HepG2 (cell line): ENCODE results near the gene PREX1. TPM values are rescaled to one million over a fixed set of nuclear protein-coding genes. Genes with fewer than 3 reads are reported as not detected.

Source experiments
- ATAC-seq: fragments of 200-7000 bp; cut with Tn5 transposase; 3 replicates; pipeline ENCODE4 v1.9.1; 2020; ENCODE audit warnings: mild to moderate bottlenecking, moderate library complexity
- BruUV-seq: library from RNA; stranded (reverse); fragments of 400-500 nt; replicated peaks from 2 replicates; lab custom pipeline; 2021; lab: Mats Ljungman, UMichigan
- CTCF ChIA-PET: fragments of 300-600 bp; formaldehyde crosslinking; extraction: SDS; loops from one replicate; lab custom pipeline; 2021; ENCODE audit warnings: low total read pairs, inconsistent platforms, low intra/inter-chr PET ratio; lab: Yijun Ruan, JAX
- POLR2A ChIA-PET: fragments of 350-600 bp; sonication (Branson Sonifier 250); formaldehyde crosslinking; loops from one replicate; lab custom pipeline; 2020; ENCODE audit warnings: antibody characterized with exemption, inconsistent platforms; lab: Yijun Ruan, JAX
- DNase-seq: peaks from one replicate; pipeline ENCODE4 v3.0.0-alpha.2; 2015; ENCODE audit warnings: low spot score
- FAIRE-seq: peaks from 3 replicates; lab custom pipeline; 2011; peaks lifted over from hg19 to GRCh38; lab: Jason Lieb, UNC
- H2AFZ ChIP-seq: one replicate; pipeline ENCODE4 v1.6.1; 2011; ENCODE audit warnings: low read length, inconsistent platforms
- H3K27ac ChIP-seq: fragments of 300-600 bp; 3 replicates; pipeline ENCODE4 v1.8.0; 2011; ENCODE audit warnings: mixed run types, mild to moderate bottlenecking, mixed read lengths, low read length, inconsistent platforms; ENCODE audit not compliant: insufficient read depth; ENCODE audit errors: extremely low read length
- H3K27me3 ChIP-seq, 2 experiments: fragments of 200-600 bp in 1 of 2; 2 replicates in 1 of 2; 3 replicates in 1 of 2; pipeline versions ENCODE4 v1.6.0 to v1.8.0; 2011; ENCODE audit warnings: low read length in 2 of 2, mild to moderate bottlenecking in 2 of 2, moderate library complexity in 2 of 2, inconsistent platforms in 1 of 2; ENCODE audit not compliant: insufficient read depth in 2 of 2, control insufficient read depth in 1 of 2
- H3K36me3 ChIP-seq, 2 experiments: fragments of 200-600 bp in 1 of 2; replicated peaks in 1 of 2; 2 replicates in 1 of 2; 3 replicates in 1 of 2; pipeline versions ENCODE4 v1.5.1 to v1.8.0; 2011; ENCODE audit warnings: low read length in 2 of 2, inconsistent platforms in 1 of 2; ENCODE audit not compliant: insufficient read depth in 2 of 2, control insufficient read depth in 1 of 2
- H3K4me1 ChIP-seq: 2 replicates; pipeline ENCODE4 v1.5.1; 2012; ENCODE audit warnings: low read length, inconsistent platforms; ENCODE audit not compliant: insufficient read depth
- H3K4me2 ChIP-seq: 2 replicates; pipeline ENCODE4 v1.6.0; 2011; ENCODE audit warnings: low read depth, low read length, inconsistent platforms
- H3K4me3 ChIP-seq, 3 experiments: fragments of 200-600 bp in 1 of 3; sonication (generic), shearing (Covaris generic) in 1 of 3; replicated peaks in 1 of 3; 2 replicates each; pipeline ENCODE4 v1.5.1; 2011 to 2016; ENCODE audit warnings: low read length in 3 of 3, inconsistent platforms in 2 of 3, low read depth in 2 of 3, mild to moderate bottlenecking in 2 of 3, control low read depth in 1 of 3, mixed read lengths in 1 of 3; ENCODE audit not compliant: insufficient read depth in 1 of 3
- H3K79me2 ChIP-seq: one replicate; pipeline ENCODE4 v1.6.1; 2011; ENCODE audit warnings: low read length, inconsistent platforms; ENCODE audit not compliant: insufficient read depth
- H3K9ac ChIP-seq: 2 replicates; pipeline ENCODE4 v1.6.0; 2011; ENCODE audit warnings: mild to moderate bottlenecking, low read depth, low read length, inconsistent platforms; ENCODE audit not compliant: insufficient read depth
- H3K9me3 ChIP-seq: 2 replicates; pipeline ENCODE4 v1.5.1; 2012; ENCODE audit warnings: mild to moderate bottlenecking, low read length
- H4K20me1 ChIP-seq: 2 replicates; pipeline ENCODE4 v1.6.0; 2011; ENCODE audit warnings: inconsistent platforms, mild to moderate bottlenecking, low read length, moderate library complexity; ENCODE audit not compliant: insufficient read depth
- BCL6 ChIP-seq: IDR thresholded peaks from 2 replicates; pipeline ENCODE4 v1.6.1; 2016; ENCODE audit warnings: missing genetic modification reagents, missing compliant biosample characterization
- CENPBD1 ChIP-seq: sonication (generic); formaldehyde crosslinking; IDR thresholded peaks from 2 replicates; pipeline ENCODE4 v1.8.0; 2022; ENCODE audit warnings: missing genetic modification reagents, low read depth, mild to moderate bottlenecking, borderline replicate concordance
- FOXM1 ChIP-seq: sonication (generic); formaldehyde crosslinking; IDR thresholded peaks from 2 replicates; pipeline ENCODE4 v1.5.0; 2020; ENCODE audit warnings: missing genetic modification reagents
- HNRNPL ChIP-seq: fragments of 200-400 bp; formaldehyde crosslinking; IDR thresholded peaks from 2 replicates; pipeline ENCODE4 v1.6.1; 2017; ENCODE audit warnings: mild to moderate bottlenecking, low read depth, low read length
- NCOA2 ChIP-seq: sonication (generic); formaldehyde crosslinking; IDR thresholded peaks from 2 replicates; pipeline ENCODE4 v1.8.0; 2022; ENCODE audit warnings: inconsistent platforms
- RAD51 ChIP-seq: fragments of 450-650 bp; IDR thresholded peaks from 2 replicates; pipeline ENCODE4 v1.6.1; 2016; ENCODE audit warnings: borderline replicate concordance
- RNF2 ChIP-seq: fragments of 450-650 bp; conservative IDR thresholded peaks from 2 replicates; pipeline ENCODE4 v1.6.1; 2016; ENCODE audit warnings: low read depth
- SNRNP70 ChIP-seq: fragments of 200-400 bp; formaldehyde crosslinking; IDR thresholded peaks from 2 replicates; pipeline ENCODE4 v1.6.1; 2017; ENCODE audit warnings: mild to moderate bottlenecking, low read depth, low read length, moderate library complexity
- TMF1 ChIP-seq: sonication (generic); formaldehyde crosslinking; IDR thresholded peaks from 2 replicates; pipeline ENCODE4 v1.8.1; 2022; ENCODE audit warnings: low read depth, missing genetic modification reagents
- ZFP1 ChIP-seq: IDR thresholded peaks from 2 replicates; pipeline ENCODE4 v1.6.1; 2016
- ZNF280B ChIP-seq: sonication (generic); formaldehyde crosslinking; IDR thresholded peaks from 2 replicates; pipeline ENCODE4 v1.5.0; 2020; ENCODE audit warnings: missing genetic modification reagents, mild to moderate bottlenecking, borderline replicate concordance
- ZNF34 ChIP-seq: sonication (generic); formaldehyde crosslinking; IDR thresholded peaks from 2 replicates; pipeline ENCODE4 v1.4.0; 2020; ENCODE audit warnings: mild to moderate bottlenecking, missing genetic modification reagents, borderline replicate concordance
- ZNF350 ChIP-seq: sonication (generic); formaldehyde crosslinking; IDR thresholded peaks from 2 replicates; pipeline ENCODE4 v1.4.0; 2020; ENCODE audit warnings: mild to moderate bottlenecking, low read depth, missing genetic modification reagents, borderline replicate concordance
- ZNF563 ChIP-seq: sonication (generic); formaldehyde crosslinking; IDR thresholded peaks from 2 replicates; pipeline ENCODE4 v1.8.0; 2022; ENCODE audit warnings: mild to moderate bottlenecking, moderate library complexity, missing genetic modification reagents
- ZNF780A ChIP-seq: sonication (generic); formaldehyde crosslinking; IDR thresholded peaks from 2 replicates; pipeline ENCODE4 v1.8.0; 2022; ENCODE audit warnings: mild to moderate bottlenecking, missing genetic modification reagents, moderate library complexity
- ZSCAN20 ChIP-seq: sonication (generic); formaldehyde crosslinking; IDR thresholded peaks from 2 replicates; pipeline ENCODE4 v1.4.0; 2020; ENCODE audit warnings: missing genetic modification reagents, mild to moderate bottlenecking, borderline replicate concordance
- WGBS: methylation state at CpG from one replicate; pipeline ENCODE4 v1.1.6; 2017; ENCODE audit warnings: low lambda C conversion rate; 5-methylcytosine and 5-hydroxymethylcytosine counted together
- in situ Hi-C: cut with HindIII; loops from 2 replicates; pipeline ENCODE4 v1.10.0; 2017; ENCODE audit warnings: low pct_unique_long_range_greater_than_20kb; ENCODE audit not compliant: extremely low pct_ligation_motif_present
- intact Hi-C: fragments of 100-400 bp; cut with micrococcal nuclease; formaldehyde crosslinking; loops from one replicate; pipeline ENCODE4 v1.10.0; 2022; ENCODE audit not compliant: unreplicated experiment
- polyA plus RNA-seq, 8 experiments: library from polyadenylated mRNA; depleted of rRNA in 3 of 8; stranded (reverse) in 7 of 8; unstranded in 1 of 8; fragments of >200 nt; fragmentation: Illumina TruSeq in 4 of 8; extraction: Trizol in 4 of 8; gene quantifications; 2 replicates each; pipeline versions ENCODE4 v1.2.1 to v1.2.3, GENCODE V29; 2011 to 2016; ENCODE audit warnings: low read depth in 4 of 8, missing spikeins in 1 of 8, mixed read lengths in 1 of 8; ENCODE audit not compliant: insufficient read depth in 1 of 8
- total RNA-seq, 5 experiments: library from RNA; depleted of rRNA; stranded (reverse); fragments of >200 nt; fragmentation: Illumina TruSeq; extraction: Trizol; gene quantifications; 2 replicates each; pipeline ENCODE4 v1.2.3, GENCODE V29; 2016; ENCODE audit warnings: low read depth in 1 of 5

Gene PREX1
- total and polyA plus RNA-seq, 2 of the 13 experiments (the other 11 are each of a cell fraction or from before 2014, with no cell fraction given): 0.02 to 0.04 TPM

GRCh38 chr20:48683467-48684175 is 144.2 kb downstream of the PREX1 start:
- POLR2A ChIA-PET: no interaction called here
- Histone ChIP-seq H3K9ac (no peak overlapping the region), H4K20me1 (no peaks in the 10 kb centered on the region), H3K27me3 (peaks cover 5 to 54% of the 10 kb centered on the region in 2 experiments), H3K4me3 (no peak overlapping the region), H3K36me3 (no peaks in the 10 kb centered on the region), H3K79me2 (no peaks in the 10 kb centered on the region), H2AFZ (no peak overlapping the region), H3K4me2 (no peak overlapping the region), H3K27ac (no peak overlapping the region), H3K9me3 (no peaks in the 10 kb centered on the region), H3K4me1 (peaks cover 13% of the 10 kb centered on the region)
- FAIRE-seq: no peak
- CTCF ChIA-PET: no interaction called here
- DNase-seq: no peak
- no peak for ATAC-seq
- 53% methylated on average over 12 of the region's 12 CpGs for WGBS
- in situ Hi-C loops (no loop called here), intact Hi-C loops (no loop called here)
- TF ChIP-seq TMF1 (CRISPR knock-in tag): no peak
- TF ChIP-seq BCL6 (CRISPR knock-in tag): no peak
- TF ChIP-seq SNRNP70: no peak
- no TSS peak for BruUV-seq

- WGBS: 8% methylated on average over 16 of the region's 18 CpGs
- no peaks in the 10 kb centered on the region for H3K36me3 ChIP-seq
- BruUV-seq: no TSS peak
- peaks cover 5 to 53% of the 10 kb centered on the region in 2 experiments for H3K27me3 ChIP-seq
- H3K79me2 ChIP-seq: no peaks in the 10 kb centered on the region
- in situ Hi-C loops: no loop called here
- ChIA-PET CTCF (no interaction called here), POLR2A (no interaction called here)
- peaks cover 13% of the 10 kb centered on the region for H3K4me1 ChIP-seq
- intact Hi-C loops: no loop called here
- H3K27ac ChIP-seq: no peak overlapping the region
- no peak overlapping the region for H2AFZ ChIP-seq
- H3K4me3 ChIP-seq: peak overlapping the region in 1 of 3 experiments; percentile 41; a peak in 1 of 6 replicates
- peak overlapping the region; percentile 54 for H3K4me2 ChIP-seq
- H3K9ac ChIP-seq: no peak overlapping the region
- ATAC-seq: peak; percentile 62
- DNase-seq: peak; percentile 60
- H3K9me3 ChIP-seq: no peaks in the 10 kb centered on the region
- no peaks in the 10 kb centered on the region for H4K20me1 ChIP-seq
- no peak for FAIRE-seq
- no peak for TF ChIP-seq HNRNPL
- TF ChIP-seq ZNF563 (CRISPR knock-in tag): no peak
- TF ChIP-seq ZFP1: no peak
- no peak for TF ChIP-seq ZNF780A (CRISPR knock-in tag)
- TF ChIP-seq ZNF34 (CRISPR knock-in tag): no peak
- no peak for TF ChIP-seq CENPBD1 (CRISPR knock-in tag)
- TF ChIP-seq FOXM1 (CRISPR knock-in tag): no peak
- TF ChIP-seq RAD51: no peak; the same call in 1 of the 2 replicates
- TF ChIP-seq ZNF280B (CRISPR knock-in tag): no peak
- peak; percentile 14; the same call in 1 of the 2 replicates for TF ChIP-seq ZNF350 (CRISPR knock-in tag)
- TF ChIP-seq NCOA2 (CRISPR knock-in tag): no peak
- TF ChIP-seq RNF2: no peak
- TF ChIP-seq ZSCAN20 (CRISPR knock-in tag): no peak
Measured at GRCh38 chr20:48682529-48683363, 145.1 kb downstream of the PREX1 start.
